HG03095 (cell line): ENCODE data around the gene MBP.

Experiments
- ATAC-seq: cut with Tn5 transposase; IDR thresholded peaks from one replicate; pipeline ENCODE4 v1.9.1; 2021; ENCODE audit warnings: moderate library complexity; ENCODE audit not compliant: unreplicated experiment

MBP gene

GRCh38 chr18:77068321-77069312 is 64.0 kb downstream of the MBP start:
- peak; percentile 33 for ATAC-seq

- no peak for ATAC-seq
These were observed 65.1 kb downstream of the MBP start for GRCh38 chr18:77067291-77068061.

- no peak for ATAC-seq
These were observed 65.9 kb downstream of the MBP start for GRCh38 chr18:77066689-77067088.

GRCh38 chr18:77066101-77066500 is 66.5 kb downstream of the MBP start:
- ATAC-seq, result no peak

- ATAC-seq, result peak; percentile 18
These were observed 67.2 kb downstream of the MBP start for GRCh38 chr18:77065221-77065981.

GRCh38 chr18:77063260-77063659 is 69.3 kb downstream of the MBP start:
- ATAC-seq, result peak; percentile 56

- peak; percentile 40 for ATAC-seq
These were observed 70.0 kb downstream of the MBP start for GRCh38 chr18:77062518-77063003.

- ATAC-seq, result peak; percentile 34
These were observed 70.6 kb downstream of the MBP start for GRCh38 chr18:77061946-77062517.

GRCh38 chr18:77061281-77061945 is 71.2 kb downstream of the MBP start:
- ATAC-seq, result no peak

- ATAC-seq, result no peak
These were observed 72.4 kb downstream of the MBP start for GRCh38 chr18:77060151-77060550.

- no peak for ATAC-seq
These were observed 73.2 kb downstream of the MBP start for GRCh38 chr18:77059294-77059916.

GRCh38 chr18:77058290-77058835 is 74.2 kb downstream of the MBP start:
- no peak for ATAC-seq

- no peak for ATAC-seq
These were observed 75.6 kb downstream of the MBP start for GRCh38 chr18:77057006-77057395.

GRCh38 chr18:77056344-77057005 is 76.1 kb downstream of the MBP start:
- no peak for ATAC-seq

- no peak for ATAC-seq
These were observed 76.9 kb downstream of the MBP start for GRCh38 chr18:77055429-77056300.

GRCh38 chr18:77054606-77055428 is 77.8 kb downstream of the MBP start:
- ATAC-seq, result peak; percentile 84

GRCh38 chr18:77054288-77054605 is 78.3 kb downstream of the MBP start:
- peak; percentile 11 for ATAC-seq
